GM04503 (cell line): ENCODE data around the gene NRSN2.
"Not testable (repeated sequence)": the region's sequence is repeated elsewhere in the genome, so short reads cannot be mapped to it uniquely, and the experiment has no call there.

Experiments
- DNase-seq: peaks from one replicate; pipeline ENCODE4 v3.0.0-alpha.2; 2012; ENCODE audit warnings: low read depth

Gene NRSN2

DNA sequence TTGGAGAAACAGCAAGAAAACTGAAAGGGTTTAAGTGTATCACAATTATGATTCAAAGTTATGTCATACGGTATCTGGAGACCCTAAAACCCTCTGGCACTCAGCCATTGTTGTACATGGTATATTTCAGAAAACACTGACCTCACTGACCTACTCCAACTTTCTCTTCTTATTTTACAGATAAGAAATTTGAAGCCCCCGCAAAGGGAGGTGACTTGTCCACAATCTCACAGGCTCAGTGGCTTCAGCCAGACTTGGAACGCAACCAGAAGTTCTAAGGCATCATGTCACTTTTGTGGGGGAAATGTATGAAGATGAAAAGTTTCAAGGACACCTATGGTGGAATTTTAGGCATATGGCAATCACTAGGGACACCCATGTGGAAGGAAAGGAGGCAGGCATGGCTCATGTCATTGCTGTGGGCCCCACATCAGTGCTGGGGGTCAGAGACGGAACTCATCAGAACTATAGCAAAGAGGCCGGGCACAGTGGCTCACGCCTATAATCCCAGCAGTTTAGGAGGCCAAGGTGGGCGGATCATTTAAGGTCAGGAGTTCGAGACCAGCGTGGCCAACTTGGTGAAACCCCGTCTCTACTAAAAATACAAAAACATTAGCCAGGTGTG, 28.5 kb downstream of the NRSN2 start:
- DNase-seq, result no peak

DNA sequence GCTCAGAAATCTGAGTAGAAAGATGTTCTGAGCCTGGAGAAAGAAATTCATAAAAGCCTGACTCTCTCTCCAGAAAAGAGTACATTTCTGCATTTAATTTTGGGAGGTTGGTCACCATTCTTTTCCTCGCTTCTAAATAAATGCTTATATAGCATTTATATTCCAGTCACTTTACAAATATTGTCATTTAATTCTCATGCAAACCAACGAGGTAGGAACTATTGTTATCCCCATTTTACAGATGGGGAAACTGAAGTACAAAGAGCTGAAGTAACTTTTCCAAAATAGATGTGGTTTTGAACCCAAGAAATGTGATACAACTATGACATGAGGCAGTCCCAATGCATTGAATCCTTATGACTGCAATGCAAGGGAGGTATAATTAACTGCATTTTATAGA, 29.2 kb downstream of the NRSN2 start:
- DNase-seq, result no peak

DNA sequence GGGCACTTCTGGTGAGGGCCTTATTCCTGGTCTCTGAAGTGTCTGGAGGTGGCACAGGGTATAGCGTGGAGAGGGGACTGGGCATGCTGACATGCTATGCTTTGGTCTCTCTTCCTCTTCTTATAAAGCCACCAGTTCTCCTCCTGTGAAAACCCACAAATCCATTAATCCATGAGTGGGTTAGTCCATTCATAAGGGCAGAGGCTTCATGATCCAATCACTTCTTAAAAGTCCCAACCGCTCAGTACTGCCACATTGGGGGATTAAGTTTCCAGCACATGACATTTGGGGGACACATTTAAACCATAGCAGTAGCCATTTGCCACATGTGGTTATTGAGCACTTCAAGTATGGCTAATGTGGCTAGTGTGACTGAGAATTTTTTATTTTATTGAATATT, 29.8 kb downstream of the NRSN2 start:
- DNase-seq, result no peak

DNA sequence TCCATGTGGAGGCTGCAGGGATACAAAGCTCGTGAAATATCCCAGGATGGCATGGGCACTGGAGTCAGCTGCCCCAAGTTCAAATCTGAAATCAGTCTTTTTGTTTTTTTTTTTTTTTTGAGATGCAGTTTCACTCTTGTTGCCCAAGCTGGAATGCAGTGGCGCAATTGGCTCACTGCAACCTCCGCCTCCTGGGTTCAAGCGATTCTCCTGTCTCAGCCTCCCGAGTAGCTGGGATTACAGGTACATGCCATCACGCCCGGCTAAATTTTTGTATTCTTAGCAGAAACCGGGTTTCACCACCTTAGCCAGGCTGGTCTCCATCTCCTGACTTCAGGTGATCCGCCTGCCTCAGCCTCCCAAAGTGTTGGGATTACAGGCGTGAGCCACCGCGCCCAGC, 30.7 kb downstream of the NRSN2 start:
- not testable (repeated sequence) for DNase-seq

DNA sequence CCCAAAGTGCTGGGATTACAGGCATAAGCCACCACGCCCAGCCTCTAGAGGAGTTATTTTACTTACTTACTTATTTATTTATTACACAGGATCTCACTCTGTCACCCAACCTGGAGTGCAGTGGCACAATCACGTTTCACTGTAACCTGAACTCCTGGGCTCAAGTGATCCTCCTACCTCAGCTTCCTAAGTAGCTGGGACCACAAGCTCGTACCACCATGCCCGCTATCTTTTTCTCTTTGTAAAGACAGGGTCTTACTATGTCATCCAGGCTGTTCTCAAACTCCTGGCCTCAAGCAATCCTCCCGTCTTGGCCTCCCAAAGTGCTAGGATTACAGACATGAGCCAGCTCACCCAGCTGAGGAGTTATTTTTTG, 32.0 kb downstream of the NRSN2 start:
- DNase-seq, result no peak

DNA sequence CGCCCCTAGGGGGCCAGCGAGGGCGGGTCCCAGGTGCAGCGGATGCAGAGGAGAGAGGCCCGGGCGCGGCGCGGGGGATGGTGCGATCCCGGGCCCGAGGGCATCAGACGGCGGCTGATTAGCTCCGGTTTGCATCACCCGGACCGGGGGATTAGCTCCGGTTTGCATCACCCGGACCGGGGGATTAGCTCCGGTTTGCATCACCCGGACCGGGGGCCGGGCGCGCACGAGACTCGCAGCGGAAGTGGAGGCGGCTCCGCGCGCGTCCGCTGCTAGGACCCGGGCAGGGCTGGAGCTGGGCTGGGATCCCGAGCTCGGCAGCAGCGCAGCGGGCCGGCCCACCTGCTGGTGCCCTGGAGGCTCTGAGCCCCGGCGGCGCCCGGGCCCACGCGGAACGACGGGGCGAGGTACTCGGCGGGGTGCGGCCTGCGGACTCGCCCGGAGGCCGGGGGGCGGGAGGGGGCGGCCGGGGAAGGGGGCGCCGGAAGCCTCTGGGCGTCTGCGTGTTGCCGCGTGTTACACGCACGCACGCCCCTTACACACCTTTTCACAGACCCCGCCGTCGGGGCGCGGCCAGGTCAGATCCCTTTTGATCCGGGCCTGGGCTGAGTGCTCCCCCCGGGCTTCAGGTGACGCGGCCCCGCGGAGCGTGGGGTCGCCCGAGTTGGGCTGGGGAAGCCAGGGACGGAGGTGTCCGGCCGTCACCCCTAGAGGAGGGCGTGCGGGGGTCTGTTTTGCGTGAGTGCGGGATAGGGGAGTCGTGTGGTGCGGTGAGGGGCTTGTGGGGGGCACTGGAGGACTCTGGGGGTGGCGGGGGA, 34.1 kb downstream of the NRSN2 start:
- no peak for DNase-seq

DNA sequence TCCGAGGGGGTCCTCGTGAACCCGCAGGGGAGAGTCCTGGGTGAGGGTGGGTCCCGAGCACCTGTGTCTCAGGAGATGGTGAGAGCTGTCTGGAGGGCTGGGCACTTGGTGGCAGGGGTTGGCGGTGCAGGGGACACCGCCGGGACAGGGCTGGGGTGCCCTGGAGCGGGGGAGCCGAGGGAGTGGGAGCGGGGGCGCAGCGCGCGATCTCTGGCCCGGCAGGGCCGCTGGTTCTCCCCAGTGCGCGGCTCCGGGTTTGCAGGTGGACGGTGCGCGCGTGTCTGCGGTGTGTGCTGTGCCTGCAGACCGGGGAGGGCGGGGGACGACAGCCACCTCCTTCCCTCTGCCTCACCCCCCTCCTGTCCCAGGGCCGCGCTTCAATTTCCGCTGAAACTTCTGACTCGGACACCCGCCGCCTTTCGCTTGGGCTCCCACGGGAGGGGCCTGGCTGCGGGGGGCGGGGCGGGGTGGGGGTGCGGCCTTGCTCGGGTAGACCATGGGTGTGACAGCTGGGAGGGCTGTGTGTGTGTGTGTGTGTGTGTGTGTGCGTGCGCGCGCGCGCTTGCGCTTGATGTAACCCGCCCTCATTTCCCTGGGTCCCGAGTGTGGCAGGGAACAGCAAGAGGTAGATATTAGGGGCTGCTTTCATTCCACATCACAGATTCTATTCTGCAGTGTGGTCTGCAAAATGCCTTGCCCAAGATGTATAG, 34.8 kb downstream of the NRSN2 start:
- DNase-seq, result peak; percentile 19

DNA sequence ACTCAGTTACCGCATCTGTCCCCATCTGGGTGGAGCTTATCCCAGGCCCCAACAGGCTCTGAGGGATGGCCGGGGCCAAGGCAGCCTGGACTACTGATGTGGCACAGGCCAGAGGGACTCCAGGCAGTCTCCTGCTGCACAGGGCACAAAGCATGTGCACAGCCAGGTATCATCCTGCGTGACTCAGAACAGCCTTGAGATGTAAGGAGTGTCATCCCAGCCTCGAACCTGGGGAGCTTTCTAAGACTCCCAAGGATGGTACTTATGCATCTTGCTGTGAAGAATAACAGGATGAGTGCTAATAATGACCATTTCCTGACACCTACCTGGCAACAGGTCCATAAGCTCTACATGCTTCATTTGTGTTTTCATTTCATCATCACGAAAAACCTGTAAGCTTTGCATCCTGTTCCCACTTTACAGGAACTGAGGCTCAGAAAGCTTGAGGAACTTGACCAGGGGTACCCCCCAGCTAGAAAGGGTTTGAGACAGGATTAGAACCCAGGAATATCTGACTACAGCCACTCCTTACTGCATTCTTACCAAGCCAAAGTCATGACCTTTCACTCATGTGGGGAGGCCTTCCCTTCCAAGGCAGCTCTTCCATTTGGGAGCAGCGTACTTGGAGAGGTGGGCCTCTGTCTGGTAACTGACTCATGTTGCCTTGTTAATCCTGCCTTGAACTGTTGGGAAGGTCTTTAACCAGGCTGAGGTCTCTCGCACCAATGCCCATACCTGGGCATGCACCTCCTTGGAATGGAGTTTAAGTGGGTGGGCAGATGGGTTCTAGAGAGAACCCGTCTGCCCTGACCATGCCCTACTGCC, 35.6 kb downstream of the NRSN2 start:
- DNase-seq, result no peak

DNA sequence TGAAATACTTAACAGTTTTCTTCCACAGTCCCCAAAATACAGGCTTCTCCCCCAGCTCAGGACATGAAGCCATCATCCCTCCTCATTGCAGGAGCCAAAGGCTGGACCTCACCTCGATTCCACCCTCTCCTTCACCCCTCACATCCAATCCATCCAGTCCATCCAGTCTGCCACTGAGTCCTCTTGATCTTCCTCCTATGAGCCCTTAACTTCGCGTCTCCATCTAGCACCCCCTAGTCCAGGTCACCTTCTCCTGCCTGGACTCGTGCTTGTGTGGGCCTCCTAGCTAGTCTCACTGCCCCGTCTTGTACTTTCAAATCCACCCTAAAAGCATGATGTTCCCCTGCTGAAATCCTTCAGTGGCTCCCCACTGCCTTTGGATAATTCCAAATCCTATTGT, 37.0 kb downstream of the NRSN2 start:
- DNase-seq, result no peak

DNA sequence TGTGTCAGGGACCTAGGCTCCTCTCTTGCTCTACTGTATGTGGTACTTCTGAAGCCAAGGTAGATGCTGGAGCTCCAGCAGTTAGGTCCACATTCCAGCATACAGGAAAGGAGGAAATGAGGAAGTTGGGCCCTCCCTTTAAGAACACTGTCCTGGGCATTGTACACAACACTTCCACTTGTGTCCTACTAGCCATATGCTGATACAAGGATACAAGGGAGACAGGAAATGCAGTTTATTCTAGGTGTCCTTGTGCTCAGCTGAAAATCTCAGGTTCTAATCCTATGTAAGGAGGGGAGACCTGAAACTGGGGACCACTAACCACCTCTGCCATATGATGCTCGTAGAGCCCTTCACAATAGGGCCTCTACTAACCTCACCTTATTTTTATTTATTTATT, 37.8 kb downstream of the NRSN2 start:
- DNase-seq, result no peak

DNA sequence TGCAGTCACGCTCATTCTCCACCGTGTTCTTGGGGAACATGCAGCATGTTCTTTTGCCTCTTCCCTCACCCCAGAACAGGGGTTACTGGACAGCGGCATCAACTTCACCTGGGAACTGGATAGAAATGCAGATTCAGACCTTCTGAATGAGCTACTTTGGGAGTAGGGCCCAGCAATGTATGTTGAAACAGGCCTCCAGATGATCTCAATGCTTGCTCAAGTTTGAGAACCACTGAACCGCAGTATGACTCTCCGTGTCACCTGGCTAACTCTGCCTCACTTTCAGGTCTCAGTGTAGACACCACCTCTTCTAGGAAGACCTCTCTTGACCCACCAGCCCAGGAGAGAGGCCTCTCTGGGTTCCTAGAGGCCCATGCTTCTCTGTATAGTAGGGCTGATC, 38.5 kb downstream of the NRSN2 start:
- no peak for DNase-seq

DNA sequence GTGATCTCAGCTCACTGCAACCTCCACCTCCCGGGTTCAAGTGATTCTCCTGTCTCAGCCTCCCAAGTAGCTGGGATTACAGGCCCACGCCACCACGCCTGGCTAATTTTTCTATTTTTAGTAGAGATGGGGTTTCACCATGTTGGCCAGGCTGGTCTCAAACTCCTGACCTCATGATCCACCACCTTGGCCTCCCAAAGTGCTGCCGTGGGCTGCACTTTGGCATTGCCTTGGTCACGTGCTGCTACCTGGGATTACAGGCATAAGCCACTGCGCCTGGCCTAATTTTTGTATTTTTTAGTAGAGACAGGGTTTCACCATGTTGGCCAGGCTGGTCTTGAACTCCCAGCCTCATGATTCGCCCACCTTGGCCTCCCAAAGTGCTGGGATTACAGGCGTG, 39.7 kb downstream of the NRSN2 start:
- DNase-seq, result not testable (repeated sequence)

DNA sequence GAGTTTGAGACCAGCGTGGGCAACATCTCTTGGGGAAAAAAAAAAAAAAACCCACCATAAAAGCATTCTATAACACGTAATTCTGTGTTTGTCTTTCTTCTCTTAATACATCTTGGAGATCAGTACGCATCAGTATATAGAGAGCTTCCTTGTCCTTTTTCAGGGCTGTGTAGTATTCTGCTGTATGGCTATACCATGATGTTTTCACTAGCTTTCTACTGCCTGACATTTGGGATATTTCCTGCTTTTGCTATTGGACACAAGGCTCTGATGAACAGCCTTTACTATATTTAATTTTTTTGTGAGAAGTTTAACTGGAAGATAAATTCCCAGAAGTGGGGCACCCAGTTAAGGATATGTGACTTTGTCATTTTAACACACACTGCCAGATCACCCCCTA, 40.6 kb downstream of the NRSN2 start:
- no peak for DNase-seq

DNA sequence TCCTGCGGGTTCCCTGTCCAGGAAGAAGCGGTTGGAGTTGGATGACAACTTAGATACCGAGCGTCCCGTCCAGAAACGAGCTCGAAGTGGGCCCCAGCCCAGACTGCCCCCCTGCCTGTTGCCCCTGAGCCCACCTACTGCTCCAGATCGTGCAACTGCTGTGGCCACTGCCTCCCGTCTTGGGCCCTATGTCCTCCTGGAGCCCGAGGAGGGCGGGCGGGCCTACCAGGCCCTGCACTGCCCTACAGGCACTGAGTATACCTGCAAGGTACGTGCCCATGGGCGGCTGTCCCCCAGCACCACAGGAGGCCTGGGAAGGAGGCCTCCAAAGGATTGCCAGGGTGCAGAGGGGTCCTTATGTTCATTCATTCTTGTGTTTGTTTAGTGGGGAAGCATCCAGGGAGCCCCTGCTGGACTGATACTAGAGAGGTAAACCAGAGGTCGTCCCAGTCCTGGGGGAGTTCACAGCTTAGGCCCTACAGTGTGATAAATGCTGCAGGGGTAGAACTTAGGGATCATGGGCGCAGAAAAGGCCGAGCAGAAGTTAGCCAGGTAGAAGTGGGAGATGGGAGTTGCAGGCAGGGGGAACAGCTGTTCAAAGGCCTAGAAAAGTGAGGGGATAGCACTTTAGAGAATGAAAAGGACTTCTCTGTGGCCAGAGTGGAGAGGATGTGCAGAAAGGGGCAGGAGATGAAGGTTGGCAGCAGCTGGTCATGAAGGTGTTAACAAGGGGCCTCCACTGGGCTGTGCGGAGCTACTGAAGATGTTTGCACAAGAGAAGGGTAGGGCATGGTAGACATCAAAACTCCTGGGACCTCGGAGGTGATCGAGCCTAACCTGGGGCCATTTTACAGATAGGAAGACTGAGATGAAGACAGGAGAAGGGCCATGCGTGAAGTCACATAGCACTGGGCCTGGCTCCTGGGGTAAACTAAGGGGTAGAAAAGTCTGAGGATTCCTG, 41.4 kb downstream of the NRSN2 start:
- DNase-seq, result no peak

DNA sequence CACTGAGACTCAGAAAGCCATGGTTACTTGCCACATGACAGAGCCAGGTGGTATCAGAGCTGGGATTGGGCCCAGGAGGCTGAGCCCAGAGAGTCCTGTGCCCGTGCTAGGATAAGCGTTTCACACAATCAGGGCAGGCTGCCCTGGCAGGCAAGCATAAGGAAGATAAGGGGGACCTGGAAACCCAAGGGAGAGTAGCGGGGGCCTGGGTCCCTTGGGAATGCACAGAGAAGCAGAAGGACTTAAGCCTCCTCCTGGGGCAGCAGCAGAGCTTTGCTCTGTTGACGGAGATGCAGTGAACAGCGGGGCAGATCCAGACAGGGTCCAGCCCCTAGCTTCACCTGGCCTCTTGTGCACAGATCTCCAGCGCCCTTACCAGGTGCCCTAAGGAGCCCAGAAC, 42.3 kb downstream of the NRSN2 start:
- DNase-seq, result no peak

DNA sequence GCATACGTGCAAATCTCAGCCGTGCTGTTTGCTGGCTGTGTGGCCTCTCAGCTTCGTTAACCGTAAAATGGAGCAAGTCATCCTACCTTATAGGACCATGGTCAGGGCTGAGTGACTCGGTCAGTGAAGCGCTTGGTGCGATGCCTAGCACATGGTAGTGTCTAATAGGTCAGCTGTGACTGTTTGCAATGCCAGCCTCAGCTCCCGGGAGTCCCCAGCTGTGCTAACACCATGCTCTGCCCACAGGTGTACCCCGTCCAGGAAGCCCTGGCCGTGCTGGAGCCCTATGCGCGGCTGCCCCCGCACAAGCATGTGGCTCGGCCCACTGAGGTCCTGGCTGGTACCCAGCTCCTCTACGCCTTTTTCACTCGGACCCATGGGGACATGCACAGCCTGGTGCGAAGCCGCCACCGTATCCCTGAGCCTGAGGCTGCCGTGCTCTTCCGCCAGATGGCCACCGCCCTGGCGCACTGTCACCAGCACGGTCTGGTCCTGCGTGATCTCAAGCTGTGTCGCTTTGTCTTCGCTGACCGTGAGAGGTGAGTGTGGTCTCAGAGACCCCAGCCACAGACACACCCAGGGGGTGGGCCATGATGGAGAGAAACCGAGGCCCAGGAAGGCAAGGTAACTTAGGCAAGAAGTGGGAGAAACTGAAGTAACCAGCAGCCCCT, 44.3 kb downstream of the NRSN2 start:
- no peak for DNase-seq

DNA sequence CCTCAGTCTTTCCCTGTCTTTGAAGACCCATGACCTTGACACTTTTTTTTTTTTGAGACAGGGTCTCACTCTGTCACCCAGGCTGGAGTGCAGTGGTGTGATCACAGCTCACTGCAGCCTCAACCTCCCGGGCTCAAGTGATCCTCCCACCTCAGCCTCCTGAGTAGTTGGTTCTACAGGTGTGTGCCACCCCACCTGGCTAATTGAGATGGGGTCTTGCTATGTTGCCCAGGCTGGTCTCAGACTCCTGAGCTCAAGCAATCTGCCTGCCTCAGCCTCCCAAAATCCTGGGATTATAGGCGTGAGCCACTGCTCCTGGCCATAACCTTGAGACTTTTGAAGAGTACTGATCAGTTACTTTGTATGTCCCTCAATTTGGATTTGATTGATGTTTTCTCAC, 46.4 kb downstream of the NRSN2 start:
- not testable (repeated sequence) for DNase-seq

DNA sequence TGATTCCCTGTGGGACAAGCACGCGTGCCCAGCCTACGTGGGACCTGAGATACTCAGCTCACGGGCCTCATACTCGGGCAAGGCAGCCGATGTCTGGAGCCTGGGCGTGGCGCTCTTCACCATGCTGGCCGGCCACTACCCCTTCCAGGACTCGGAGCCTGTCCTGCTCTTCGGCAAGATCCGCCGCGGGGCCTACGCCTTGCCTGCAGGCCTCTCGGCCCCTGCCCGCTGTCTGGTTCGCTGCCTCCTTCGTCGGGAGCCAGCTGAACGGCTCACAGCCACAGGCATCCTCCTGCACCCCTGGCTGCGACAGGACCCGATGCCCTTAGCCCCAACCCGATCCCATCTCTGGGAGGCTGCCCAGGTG, 49.3 kb downstream of the NRSN2 start:
- no peak for DNase-seq

DNA sequence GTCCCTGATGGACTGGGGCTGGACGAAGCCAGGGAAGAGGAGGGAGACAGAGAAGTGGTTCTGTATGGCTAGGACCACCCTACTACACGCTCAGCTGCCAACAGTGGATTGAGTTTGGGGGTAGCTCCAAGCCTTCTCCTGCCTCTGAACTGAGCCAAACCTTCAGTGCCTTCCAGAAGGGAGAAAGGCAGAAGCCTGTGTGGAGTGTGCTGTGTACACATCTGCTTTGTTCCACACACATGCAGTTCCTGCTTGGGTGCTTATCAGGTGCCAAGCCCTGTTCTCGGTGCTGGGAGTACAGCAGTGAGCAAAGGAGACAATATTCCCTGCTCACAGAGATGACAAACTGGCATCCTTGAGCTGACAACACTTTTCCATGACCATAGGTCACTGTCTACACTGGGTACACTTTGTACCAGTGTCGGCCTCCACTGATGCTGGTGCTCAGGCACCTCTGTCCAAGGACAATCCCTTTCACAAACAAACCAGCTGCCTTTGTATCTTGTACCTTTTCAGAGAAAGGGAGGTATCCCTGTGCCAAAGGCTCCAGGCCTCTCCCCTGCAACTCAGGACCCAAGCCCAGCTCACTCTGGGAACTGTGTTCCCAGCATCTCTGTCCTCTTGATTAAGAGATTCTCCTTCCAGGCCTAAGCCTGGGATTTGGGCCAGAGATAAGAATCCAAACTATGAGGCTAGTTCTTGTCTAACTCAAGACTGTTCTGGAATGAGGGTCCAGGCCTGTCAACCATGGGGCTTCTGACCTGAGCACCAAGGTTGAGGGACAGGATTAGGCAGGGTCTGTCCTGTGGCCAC, 49.9 kb downstream of the NRSN2 start:
- DNase-seq, result no peak
